Measurements from ENCODE around the gene NBEA.

NBEA gene

DNA sequence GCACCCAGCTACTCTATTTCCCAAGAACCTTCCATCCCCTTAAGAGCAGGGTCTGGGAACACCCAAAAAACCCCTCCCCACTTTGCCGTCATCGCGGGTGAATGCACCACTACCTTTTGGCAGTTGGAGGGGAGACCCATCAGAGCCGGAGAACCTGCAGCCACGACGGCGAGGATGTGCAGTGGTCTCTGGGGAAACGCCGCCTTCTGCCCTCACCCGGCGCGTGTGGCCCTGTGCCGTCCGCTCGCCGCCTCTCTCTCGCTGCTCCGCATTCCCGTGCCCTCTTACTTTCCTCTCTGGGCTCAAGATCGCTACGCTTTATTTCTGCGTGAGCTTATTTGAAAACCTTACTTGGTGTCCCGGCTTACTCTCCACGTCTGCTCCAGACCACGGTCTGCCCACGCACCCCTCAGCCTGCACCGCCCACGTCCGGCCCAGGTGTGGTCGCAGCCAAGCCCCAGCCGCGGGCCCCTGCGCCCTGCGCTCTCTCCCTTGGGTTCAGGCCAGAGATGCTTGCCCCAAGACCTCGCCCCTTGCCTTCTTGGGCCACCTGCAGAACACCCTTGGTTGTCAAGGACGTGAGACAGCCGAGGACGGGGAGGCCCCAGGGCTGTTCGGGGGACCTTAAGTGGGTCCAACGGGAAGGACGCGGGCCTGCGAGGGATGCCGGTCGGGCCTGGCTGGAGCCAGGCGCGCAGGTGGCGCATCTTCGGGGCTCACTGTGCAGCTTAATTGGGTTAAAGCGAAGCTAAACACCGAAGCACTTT lies 536.4 kb downstream of the NBEA start:
- DNase-seq, result no peak

DNA sequence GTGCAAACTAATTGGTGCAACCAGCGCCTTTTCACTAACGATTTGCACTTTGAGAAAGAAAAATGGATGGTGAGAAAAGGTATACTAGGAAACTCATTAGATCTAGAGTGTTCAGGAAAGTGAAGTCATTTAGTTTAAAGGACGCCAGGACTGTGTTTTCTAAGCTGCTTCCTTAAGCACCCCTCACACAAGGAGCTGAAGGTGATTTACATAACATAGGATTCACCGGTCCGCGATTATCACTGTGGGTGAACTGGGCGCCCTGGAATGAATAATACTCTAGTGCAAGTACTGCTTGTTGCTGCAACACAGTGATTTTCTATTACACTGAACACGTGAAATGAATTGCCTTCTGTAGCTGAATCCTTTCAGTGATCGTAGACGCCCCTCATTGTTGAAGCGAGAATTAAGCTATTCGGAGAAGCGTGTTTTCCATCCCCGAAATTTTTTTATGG lies 537.0 kb downstream of the NBEA start:
- DNase-seq, result no peak

DNA sequence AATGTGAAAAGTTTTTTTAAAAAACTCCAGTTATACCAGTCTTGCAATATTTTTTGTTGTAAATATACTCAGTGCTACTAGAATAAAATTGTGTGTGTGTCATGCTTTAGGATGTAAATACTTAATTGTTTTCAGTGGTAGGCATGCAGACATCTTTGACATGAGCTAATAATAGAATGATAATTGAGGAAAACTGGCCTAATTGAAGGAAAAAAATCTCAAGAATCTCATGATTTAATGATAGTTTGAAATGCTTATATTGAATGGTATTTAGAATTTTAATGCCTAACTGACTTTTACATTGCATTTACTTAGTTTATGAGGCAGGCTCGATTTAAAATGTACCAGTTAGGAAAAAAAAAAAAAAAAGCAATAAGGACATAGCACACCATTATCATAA lies 537.6 kb downstream of the NBEA start:
- DNase-seq, result no peak

DNA sequence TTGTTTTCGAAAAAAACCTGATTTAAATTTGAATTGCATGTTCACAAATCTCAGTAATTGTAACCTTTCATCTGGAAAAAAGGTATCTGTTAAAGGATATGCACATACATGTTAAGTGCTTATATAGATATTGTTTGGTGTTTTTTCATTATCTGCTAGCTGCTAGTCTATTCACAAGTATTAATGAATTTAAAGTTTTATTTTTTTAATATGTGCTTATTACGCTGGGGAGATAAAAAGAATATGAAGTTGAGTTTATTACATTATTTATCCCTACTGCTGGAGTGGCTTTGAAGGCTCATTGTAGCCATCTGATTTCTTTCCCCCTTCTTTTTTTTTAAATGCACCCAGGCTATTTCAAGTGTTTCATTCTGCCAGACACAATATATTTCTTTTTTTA lies 538.3 kb downstream of the NBEA start:
- no peak for DNase-seq

DNA sequence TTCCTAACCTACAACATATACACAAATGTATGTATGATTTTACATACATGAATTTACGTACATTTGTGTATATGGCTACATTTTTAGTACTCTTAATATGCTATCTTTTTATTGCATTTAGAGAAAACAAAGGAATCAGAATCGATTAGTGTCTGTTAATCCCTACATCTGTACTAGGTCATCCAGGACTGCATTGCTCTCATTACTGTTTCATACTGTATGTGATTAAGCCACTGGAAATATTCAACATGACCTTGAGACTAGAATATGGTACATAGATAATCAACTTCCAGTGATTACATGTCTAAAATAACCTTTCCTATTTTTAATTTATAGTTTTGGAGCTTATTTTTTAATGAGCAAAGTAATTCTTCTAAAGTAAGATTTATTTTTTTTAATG lies 539.7 kb downstream of the NBEA start:
- no peak for DNase-seq

DNA sequence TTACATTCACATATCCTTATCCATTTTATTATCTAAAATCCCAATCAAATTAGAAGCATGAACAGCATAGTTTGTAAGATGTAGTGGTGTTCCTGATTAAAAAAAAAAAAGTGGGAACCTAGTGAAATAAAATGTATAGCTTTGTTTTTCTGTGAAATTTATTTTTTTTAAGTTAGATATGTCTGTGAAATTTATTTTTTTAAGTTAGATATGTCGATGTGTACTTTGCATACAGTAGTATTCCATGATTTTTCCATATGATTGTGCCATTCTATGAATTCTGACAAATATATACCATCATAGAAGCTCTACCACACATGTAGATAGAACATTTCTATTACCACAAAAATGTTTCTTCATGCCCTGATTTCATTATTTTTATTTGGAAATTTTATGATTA lies 540.5 kb downstream of the NBEA start:
- no peak for DNase-seq

DNA sequence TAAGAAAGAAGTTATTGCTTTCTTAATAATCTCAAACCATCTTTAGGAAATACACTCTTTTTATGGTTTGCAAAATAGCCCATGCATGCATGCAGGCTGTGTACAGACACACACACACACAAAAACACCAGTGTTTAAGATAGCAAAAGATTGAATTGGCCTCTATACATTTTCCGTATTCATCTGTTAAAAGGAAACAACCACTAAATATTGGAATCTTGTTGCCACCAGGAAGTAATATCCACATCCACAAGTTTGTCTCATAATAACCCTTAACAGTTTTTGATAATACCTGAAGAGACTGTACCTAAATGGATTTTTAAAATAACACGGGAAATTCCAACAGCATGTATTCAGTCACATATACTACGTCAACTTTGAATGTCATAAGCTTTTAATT lies 541.7 kb downstream of the NBEA start:
- DNase-seq, result no peak

DNA sequence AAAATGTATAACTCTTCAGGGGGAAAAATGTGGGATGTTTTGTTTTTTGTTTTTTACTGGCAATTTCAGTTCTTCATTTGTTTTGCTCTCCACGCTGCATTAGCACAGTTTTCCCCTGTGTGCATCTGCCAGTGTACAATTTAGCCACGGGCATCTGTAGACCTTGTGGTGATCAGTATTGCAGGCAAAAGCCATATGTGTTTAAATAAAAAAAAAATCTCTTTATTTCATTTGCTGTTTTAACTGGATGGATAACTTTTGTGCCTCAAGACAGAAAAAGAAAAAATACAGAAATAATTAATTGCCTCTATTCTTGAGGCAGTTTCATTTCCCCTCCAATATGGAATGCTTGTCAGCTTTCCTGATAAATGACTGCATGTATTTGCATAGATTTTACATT lies 542.3 kb downstream of the NBEA start:
- no peak for DNase-seq

DNA sequence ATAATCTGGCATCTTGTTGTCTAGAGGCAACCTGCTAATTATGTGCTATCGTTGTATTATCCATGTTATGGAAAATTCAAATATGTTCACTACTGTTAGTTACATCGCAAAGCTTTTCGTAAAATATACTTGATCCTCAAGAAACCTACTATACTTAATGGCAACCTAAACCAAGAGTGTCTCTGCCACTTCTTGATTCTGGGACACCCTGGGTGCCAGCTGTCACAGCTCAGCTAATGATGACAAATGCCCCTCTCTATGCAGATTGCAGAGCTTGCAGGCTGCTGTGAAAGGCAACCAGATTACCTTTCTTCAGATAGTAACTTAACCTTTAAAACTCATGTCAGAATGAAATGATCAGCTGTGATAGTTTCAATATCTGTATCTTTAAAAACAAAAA lies 543.4 kb downstream of the NBEA start:
- no peak for DNase-seq

DNA sequence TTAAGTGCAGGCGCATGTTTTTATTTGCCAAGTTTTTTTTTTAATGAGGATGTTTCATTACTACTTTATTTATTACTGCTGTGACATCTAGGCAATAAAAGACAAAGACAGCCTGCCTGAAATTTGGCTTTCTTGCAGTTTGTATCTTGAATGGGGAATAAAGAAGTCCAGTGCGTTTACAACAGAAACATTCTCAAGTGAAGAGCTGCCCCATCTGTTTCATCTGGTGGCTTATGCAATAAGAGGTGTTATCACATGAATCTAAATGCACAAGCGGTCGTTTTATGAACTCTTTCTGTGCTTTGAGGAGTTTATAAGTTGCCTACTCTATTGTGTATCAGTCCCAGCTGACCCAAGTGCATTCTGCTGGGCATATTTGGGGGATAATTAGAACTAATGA lies 547.0 kb downstream of the NBEA start:
- no peak for DNase-seq

DNA sequence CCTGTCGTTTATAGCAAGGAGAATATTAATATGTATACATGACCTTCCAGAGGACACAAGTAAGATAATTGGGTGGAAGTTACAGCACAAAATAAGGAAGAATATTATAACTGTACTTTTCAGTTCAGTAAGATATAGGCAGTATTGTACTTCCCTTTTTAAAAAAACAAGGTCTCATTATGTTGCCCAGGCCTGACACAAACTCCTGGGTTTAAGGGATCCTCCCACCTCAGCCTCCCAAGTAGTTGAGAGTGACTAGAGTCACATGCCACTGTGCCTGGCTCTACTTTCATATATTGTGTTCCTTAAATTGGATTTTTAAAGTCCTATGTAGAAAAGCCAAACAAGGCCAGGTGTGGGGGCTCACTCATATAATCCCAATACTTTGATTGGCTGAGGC lies 553.9 kb downstream of the NBEA start:
- no peak for DNase-seq

DNA sequence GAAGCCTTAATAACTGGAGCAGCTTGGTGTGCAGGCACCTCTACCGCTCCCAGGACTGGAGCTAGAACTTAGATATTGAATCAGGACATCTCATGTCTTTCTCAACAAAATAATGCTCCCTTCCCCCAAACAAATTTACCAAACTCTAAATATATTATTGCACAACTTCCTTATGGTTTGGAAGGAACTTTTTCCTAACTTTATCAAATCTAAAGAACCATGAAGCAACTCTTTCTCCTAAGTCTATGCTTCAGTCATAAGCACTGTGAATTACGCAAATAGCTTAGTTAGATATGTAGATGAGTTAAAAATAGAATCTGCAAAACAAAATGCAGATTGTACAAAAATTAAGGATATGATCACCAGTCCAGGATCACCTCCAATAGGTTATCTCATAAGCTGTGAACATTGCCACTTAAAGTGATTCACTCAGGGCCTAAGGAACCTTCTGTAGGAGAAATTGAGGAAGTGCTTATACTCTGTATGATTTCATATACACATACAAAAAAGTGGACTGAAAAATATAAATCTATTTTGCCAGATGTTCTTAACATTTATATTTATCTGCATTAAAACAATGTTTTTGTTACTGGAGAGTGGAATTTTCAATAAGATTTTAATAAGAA lies 554.8 kb downstream of the NBEA start:
- no peak for DNase-seq

DNA sequence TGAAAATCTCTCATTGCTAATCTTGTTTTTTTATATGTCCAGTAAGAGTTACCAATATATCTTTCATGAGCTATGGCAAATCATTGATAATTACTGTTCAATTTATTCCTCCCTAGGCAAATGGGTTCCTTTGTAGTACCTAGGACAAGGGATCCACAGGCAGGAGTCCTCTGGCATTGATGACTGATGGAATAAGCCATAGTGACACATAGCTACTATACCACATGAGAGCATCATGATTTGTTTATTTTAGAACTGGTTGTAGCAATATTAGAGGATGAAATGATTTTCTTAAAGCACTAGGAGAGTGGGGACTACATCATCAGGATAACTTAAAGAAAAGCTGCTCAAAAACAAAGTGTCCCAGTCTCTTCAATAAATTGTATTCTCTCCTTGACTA lies 556.2 kb downstream of the NBEA start:
- DNase-seq, result no peak

DNA sequence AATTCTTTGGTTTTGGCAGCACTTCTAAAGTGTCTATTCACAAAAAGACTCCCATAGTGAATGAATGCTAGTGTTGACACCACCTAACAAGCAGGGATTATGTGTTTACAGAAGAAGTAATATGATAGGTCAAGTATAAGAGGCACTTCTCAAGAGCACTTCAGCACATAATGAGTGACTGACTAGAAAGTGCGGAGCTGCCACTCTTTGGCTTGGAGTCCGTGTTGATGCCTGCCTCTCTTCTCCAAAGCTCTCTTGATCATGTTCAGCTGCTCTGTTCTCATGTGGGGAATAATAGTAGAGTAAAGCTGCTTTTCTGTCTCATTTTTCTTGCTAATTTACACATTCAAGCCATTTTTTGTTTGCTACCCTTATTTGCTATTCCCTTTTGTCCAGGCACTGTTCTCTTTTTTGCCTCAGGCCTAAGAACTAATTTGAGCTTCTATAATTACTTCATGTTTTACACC lies 557.2 kb downstream of the NBEA start:
- DNase-seq, result no peak

DNA sequence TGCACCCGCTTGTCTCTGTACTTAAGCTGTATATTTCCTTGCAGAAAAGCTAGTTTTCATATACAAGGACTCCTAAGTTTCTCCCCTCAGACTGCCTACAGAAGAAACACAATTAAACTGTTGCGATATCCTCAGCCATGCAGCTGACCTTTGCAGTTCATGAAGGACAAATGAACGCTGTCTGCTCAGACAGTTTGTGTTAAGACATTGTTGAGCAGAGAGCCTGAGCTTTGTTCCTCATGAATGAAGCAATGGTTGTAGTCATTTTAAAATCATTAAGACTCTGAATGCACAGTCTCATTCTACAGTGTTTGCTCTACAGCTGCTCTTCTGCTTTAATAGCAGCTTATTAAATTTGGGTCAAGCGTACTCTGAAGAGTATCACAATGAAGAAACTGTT lies 557.6 kb downstream of the NBEA start:
- no peak for DNase-seq

DNA sequence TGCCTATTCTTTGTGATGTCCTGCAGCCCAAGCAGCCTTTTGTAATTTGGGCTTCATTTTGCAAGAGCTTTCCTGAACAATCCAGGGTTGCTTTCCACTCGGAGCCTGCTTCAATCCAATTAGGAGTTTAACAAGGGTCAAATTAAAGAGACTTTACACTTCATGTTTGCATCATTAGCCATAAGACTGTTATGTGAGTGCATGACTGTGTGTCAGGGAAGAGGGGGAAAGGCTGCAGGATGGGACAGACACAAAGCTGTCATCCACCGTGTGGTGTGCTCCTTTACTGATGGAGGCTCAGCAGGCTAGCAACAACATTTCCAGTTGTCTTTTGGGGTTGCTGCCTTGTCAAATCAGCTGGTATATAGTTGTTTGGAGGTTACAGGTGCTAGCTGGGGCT lies 558.1 kb downstream of the NBEA start:
- DNase-seq, result no peak

DNA sequence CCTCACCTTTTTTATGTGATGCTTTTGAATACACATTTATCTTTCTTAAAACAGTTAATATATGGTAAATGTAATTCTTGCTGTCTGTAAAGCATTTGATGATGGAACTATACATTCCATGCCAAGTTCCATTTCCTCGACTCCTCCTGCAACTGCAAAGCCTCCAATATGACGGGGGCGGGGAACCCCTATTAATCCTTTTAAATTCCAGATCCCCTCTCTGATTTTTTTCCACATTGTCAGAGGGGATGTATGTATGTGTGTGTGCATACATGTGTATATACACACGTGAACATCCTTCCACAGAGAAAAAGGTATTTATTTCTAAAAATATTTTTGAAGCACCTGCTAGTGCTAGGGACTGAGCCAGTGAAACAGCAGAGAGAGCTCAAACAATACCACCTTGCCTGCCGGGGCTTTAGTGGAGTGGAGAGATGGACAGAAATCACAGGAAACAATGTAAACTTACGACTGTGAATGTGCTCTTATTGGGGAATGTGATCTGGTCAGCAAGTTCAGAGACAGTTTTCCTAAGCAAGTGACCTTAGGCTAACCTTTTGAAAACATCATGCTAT lies 559.7 kb downstream of the NBEA start:
- no peak for DNase-seq

DNA sequence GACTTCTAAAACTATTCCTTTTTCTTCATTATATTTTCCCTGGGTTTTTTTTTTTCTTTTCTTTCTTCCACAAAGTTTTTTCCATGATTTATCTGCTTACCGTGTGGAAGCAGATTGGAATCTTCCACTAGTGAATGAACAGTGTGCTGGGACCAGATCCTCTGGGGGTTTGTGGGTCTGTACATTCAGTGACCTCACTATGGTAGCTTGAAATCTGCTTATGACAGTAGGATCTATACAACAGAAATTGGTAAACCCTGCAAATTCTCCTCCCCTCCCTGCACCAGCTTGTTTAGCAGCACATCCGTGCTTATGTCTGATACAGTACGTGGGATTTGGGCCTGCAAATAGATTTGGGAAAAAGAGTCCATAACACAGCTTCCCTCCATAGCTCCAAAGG lies 560.4 kb downstream of the NBEA start:
- DNase-seq, result no peak

DNA sequence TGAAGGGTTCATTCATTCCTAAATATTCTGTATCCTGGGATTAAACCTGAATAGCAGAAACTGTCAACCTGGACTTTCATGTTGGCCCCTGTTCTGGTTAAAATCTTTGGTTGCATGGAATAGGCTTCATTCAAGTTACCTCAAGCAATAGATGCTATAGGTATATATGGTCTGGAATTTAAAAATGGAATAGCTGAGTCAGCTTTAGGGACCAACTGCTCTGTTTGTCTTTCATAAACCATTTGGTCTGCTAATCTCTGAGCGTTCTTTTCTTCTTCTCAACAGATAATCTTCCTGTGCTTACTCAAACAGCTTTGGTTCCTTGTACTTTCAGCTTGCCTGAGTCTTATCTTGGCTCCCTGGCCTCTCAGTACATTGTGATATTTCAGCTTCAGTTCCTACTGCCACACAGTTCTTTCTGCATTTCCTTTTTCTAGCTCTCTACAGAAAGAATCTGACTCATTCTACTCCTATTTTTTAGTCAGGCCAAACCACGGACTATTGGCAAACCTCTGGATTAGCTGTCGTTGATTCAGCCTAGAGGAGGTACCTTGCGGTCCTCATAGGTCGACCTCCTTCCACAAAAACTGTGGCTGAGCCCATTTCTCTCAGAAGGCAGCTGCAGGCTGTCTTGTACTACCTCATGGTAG lies 570.3 kb downstream of the NBEA start:
- no peak for DNase-seq

DNA sequence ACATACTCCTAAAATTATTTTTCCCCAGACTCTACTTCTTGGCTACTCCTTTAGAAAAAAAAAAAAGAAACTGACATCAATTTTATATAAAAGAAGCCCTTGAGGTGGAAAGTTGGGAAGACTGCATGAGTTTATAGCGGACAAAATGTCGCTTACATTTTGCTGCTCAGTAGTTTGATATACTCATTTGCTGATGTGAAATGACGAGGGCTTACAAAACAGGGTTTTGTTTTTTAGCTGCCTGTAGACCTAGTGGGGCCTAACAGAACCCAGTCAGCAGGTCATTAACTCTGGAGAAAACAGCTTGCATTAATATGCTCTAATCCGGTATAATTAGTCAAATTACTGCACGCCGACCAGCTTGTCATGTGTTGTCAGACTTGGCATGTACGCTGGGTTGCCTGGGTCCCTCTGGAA lies 572.0 kb downstream of the NBEA start:
- no peak for DNase-seq

DNA sequence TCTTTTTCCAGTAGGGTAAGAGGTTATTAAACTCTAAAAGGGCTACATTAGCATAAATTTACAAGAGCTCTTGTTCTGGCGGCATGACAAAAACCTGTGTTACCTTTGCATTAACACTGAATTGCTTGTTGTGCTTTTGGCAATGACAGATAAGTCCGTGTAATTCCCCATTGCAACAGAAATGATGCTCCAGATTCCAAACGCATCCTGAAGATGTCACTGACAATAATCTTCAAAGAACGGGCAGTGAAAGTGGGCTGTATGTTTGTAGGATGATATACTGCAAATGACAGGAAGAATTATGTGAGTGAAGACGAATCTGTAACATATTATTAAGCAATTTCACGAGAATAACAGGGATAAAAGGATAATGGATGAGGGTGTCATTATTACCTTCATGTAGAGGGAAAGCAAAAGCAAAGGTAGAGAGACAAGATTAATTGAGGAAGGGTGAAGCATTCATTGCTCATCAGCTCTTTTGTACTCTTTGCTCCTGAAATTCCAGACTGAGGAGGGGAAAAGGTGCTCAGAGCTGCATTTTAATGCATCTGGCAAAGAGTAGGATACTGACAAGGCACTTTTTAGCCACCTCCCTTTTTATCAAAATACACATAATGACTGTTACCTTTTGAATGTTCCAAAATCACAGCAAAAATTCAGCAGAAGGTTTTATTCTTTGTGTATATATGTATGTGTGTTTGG lies 572.9 kb downstream of the NBEA start:
- no peak for DNase-seq

DNA sequence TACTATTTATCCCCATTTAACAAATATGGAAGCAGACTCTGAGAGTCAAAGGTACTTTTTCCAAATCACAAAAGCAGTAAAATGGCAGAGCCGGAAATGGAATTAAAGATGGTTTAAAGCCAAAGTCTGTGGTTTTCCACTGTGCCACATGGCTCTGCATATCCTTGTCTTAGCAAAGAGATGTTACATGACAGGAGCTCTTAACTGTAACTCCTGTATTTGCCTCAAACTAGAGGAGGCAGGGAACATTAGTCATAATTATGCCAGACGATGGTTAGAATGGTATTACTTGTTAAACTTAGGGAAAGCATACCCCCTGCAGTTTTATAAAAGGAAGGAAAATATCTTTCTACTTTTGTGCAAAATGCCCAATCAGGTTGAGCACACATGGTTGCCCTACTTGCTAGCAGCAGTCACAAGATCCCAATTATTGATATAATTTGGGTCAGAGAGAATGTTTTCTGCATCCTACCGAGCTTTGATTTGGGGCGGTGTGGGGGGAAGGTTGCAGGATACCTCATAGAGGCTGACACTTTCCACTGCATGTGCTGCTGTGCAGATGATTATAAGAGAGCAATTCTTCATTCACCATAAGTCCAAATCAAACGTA lies 576.4 kb downstream of the NBEA start:
- DNase-seq, result no peak

DNA sequence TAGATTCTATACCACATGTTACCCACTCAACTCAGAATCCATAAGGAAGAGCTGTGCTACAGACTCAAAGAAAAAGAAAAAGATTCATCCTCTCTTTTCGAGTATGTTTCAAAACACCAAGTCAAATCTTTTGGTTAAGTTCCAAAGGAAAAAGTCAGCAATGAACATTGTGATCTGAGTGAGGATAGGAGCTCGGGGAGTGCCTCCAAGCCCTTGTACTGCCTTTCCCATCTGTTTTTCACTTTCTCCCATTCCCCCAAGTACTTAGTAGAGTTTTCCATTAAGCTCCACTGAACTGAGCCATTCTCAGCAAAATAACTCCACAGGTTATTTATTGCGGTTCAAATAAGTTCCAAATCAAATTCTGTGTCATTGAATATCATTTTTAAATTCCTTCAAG lies 582.1 kb downstream of the NBEA start:
- no peak for DNase-seq

All from KG1 (cell line).